Peyer's patch (tissue), 4 donors: ENCODE results near the gene ERP27.

Source experiments
- CTCF ChIP-seq, 6 experiments: fragments of 450-650 bp in 4 of 6; fragments of 200-600 bp in 2 of 6; sonication (generic) in 1 of 6; IDR thresholded peaks; one replicate each; pipeline ENCODE4 v1.5.1; 2017 to 2019; ENCODE audit warnings: antibody characterized with exemption in 6 of 6, mild to moderate bottlenecking in 3 of 6, moderate library complexity in 1 of 6
- POLR2A ChIP-seq, 2 donors: fragments of 450-650 bp; IDR thresholded peaks; one replicate each; pipeline ENCODE4 v1.5.1; 2017; ENCODE audit warnings: antibody characterized with exemption in 2 of 2, mild to moderate bottlenecking in 2 of 2, moderate library complexity in 2 of 2

- TF ChIP-seq CTCF (IDR thresholded peaks at IDR 0.05) (no peak), POLR2A (IDR thresholded peaks at IDR 0.05) (no peak)
Measured at GRCh38 chr12:14871247-14871646, 67.1 kb downstream of the ERP27 start.
